ACHN (cell line): Measurements from ENCODE around the gene PIN1.

Experiments used
- DNase-seq: peaks from one replicate; pipeline ENCODE4 v3.0.0-alpha.2; 2015
- in situ Hi-C: cut with HindIII; loops from 2 replicates; pipeline ENCODE4 v1.10.0; 2017; ENCODE audit warnings: low sequenced_read_pairs, low pct_ligation_motif_present, low pct_unique_long_range_greater_than_20kb

PIN1 gene

DNA sequence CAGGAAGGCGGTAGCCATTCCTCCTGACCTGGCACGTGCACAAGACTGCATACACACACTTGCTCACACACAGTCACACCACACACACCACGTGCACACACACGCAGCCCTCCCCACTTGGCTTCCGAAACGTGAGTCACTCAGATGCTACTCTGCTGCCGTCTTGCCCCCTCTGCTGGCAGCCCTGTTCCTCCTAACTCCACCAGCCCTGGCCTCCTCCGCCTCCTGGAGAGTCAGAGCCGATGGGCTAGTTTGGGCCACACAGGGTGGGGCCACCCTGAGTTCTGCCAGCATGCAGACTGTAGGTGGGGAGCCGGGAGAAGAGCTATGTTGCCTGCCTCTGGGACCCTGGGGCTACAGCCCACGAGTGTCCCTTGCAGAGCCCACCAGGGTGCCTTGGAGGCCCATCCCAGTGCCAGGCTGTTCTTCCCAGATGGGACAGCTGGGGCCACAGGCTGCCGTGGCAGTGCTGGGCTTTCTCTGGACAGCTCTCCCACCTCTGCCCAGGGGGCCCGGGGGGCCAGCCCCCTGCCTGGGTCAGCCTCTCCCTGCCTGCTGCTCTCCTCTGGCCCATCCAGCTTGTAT is 12.1 kb downstream of the PIN1 start:
- peak; percentile 67 for DNase-seq

GRCh38 chr19:9848060-9848459 is 12.9 kb downstream of the PIN1 start:
- in situ Hi-C loops = no loop called here
- DNase-seq = no peak

More for the DNA sequence above, 12.1 kb downstream of the PIN1 start:
- in situ Hi-C loops = no loop called here

GRCh38 chr19:9848762-9849161 is 13.6 kb downstream of the PIN1 start:
- DNase-seq = no peak

DNA sequence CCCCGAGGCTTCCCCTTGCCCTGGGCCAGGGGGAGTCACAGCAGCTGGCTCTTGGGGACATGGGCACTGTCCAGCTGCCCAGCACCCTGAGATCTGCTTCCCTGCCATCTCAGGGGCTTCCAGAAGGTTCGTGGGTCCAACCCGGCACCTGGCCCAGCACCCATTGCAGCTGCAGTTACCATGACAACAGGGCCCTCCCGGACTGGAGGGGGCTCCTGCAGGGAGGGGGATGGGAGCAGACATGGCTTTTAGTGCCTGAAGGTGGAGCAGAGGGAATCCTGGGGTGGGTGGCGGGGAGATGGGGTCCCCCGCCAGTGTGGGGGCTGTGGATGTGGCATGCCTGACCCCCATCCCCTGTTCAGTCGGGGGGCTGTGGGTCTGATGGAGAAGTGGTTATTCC is 14.7 kb downstream of the PIN1 start:
- in situ Hi-C loops = no loop called here
- no peak for DNase-seq

More at GRCh38 chr19:9848762-9849161, 13.6 kb downstream of the PIN1 start:
- in situ Hi-C loops = no loop called here

- in situ Hi-C loops = no loop called here
- DNase-seq = no peak
These were observed 15.3 kb downstream of the PIN1 start for GRCh38 chr19:9850235-9850959.

- in situ Hi-C loops = no loop called here
- DNase-seq = no peak
These were observed 19.2 kb downstream of the PIN1 start for GRCh38 chr19:9854282-9854846.

DNA sequence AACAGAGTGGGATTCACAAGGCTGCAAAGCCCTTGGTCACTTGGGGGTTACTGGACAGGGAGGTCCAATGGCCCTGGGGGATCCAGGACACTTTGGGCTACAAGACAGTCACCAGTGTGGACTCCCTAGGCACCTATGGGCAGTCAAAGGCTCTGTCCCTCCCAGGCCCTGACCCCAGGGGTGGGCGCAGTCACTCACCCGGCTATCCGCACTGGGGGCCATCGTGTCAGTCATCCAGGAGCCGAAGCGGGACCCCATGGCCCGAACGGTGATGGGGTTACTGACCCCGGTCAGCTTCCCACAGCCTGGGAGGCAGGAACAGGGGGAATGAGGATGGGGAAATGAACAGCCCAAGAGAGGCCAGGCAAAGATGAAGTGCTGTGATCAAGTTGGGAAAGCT is 21.5 kb downstream of the PIN1 start:
- DNase-seq = no peak
- in situ Hi-C loops = no loop called here

GRCh38 chr19:9857076-9857721 is 22.1 kb downstream of the PIN1 start:
- in situ Hi-C loops = no loop called here
- DNase-seq = no peak

DNA sequence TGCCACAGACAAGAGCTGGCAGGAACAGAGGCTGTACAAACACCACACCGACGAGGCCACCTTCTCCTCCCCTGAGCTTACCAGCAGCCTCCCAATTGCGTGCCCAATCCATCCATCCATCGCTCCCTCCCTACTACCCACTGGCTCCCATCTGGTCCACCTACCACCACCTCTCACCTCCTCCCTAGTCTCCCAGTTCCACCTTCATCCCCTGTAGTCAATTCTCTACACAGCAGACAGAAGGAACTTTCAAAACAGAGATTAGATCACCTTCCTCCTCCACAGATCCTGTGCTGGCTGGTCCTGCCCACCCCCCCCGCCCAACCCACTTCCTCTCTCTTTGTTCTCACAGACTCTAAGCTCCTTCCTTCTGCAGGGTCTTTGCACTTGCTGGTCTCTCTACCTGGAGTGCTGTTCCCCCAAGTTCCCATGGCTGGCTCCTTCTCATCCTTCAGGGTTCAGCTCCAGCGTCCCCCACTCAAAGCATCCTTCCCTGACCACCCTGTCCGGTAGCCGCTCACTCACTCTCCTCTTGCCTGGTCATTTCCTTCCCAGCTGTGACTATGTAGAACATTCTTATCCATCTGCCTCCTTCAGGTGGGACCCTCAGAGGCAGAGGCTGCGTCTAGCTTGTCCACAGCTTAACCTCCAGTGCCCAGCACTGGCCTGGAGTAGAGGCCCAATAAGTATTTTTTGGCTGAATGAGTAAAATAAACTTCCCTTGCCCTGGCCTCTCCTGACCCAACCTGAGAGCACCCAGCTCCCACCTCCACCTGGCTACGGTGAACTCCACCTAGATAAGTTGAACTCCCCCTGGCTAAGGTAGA is 23.0 kb downstream of the PIN1 start:
- in situ Hi-C loops = no loop called here
- DNase-seq = no peak

GRCh38 chr19:9858766-9859165 is 23.6 kb downstream of the PIN1 start:
- in situ Hi-C loops = no loop called here
- DNase-seq = no peak

- in situ Hi-C loops = no loop called here
- DNase-seq = no peak
These were observed 25.3 kb downstream of the PIN1 start for GRCh38 chr19:9860407-9860806.

DNA sequence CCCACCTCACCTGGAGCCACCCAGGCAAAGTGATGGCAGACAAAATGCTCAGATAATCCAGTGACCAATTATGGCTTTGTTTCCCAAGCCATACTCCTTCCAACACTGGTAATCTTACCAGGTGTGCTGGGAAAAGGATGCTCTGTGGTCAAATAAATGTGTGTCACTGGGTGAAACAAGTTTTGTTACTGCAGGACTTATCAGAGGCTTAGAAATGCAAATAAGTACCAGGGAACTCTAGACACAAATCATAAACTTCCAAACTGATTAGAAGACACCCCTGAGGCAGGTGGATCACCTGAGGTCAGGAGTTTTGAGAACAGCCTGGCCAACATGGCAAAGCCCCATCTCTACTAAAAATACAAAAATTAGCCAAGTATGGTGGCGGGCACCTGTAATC is 26.4 kb downstream of the PIN1 start:
- in situ Hi-C loops = no loop called here
- no peak for DNase-seq

GRCh38 chr19:9862938-9863337 is 27.8 kb downstream of the PIN1 start:
- no peak for DNase-seq
- in situ Hi-C loops = no loop called here

DNA sequence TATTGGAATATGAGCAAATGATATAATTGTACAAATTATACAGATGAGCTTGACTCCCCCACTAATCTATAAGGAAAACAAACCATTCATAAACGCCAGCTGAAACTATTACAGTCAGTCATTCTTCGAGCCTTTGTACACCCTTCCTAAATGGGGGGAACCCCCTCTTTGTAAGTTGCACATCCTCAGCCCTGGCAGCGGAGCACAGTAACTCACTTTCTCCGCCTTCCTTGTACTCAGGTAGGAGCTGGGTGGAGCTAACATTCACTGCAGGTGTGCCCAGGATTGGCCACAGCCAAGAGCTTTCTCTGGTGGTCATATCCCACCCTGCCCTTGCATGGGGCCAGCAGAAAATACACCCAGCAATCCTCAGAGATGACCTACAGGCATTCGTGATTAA is 28.6 kb downstream of the PIN1 start:
- in situ Hi-C loops = no loop called here

GRCh38 chr19:9865732-9866501 is 30.8 kb downstream of the PIN1 start:
- in situ Hi-C loops = no loop called here
- no peak for DNase-seq

More for the DNA sequence above, 28.6 kb downstream of the PIN1 start:
- no peak for DNase-seq

- in situ Hi-C loops = no loop called here
- no peak for DNase-seq
These were observed 34.0 kb downstream of the PIN1 start for GRCh38 chr19:9868983-9869617.

GRCh38 chr19:9871626-9872338 is 36.7 kb downstream of the PIN1 start:
- in situ Hi-C loops = no loop called here
- no peak for DNase-seq
